Left ventricle myocardium inferior (tissue), 1 donor: ENCODE data around the gene SLC26A1. TPM values are rescaled to one million over a fixed set of nuclear protein-coding genes. Genes with fewer than 3 reads are reported as not detected.
A peak's percentile ranks its signal among the peaks of the same experiment; 100 is the strongest.

ENCODE experiments used
- DNase-seq: peaks from one replicate; pipeline ENCODE4 v3.0.0-alpha.2; 2020
- H3K27ac ChIP-seq: fragments of 200-600 bp; replicated peaks from 2 replicates; pipeline ENCODE4 v1.8.0; 2021
- H3K27me3 ChIP-seq: fragments of 200-600 bp; 2 replicates; pipeline ENCODE4 v1.8.0; 2021; ENCODE audit warnings: low read depth
- H3K36me3 ChIP-seq: fragments of 200-600 bp; 2 replicates; pipeline ENCODE4 v1.8.0; 2021
- H3K4me1 ChIP-seq: fragments of 200-600 bp; 2 replicates; pipeline ENCODE4 v1.8.0; 2021
- H3K4me3 ChIP-seq: fragments of 200-600 bp; 2 replicates; pipeline ENCODE4 v1.8.0; 2021; ENCODE audit warnings: mild to moderate bottlenecking, moderate library complexity
- H3K9me3 ChIP-seq: fragments of 200-600 bp; replicated peaks from 2 replicates; pipeline ENCODE4 v1.8.0; 2021
- intact Hi-C: fragments of 100-400 bp; cut with micrococcal nuclease; formaldehyde crosslinking; loops from one replicate; pipeline ENCODE4 v1.11.0; 2022
- total RNA-seq: library from RNA; stranded (reverse); fragmentation: NEBNext Ultra II Directional; extraction: Animal tissue kit (Norgen Biotek cat#: 25700); gene quantifications from one replicate; pipeline ENCODE4 v1.2.1, GENCODE V29; 2021
- TF ChIP-seq, protein P1 (sequence below): fragments of 200-600 bp; IDR thresholded peaks from 2 replicates; pipeline ENCODE4 v1.8.0; 2021; ENCODE audit warnings: antibody characterized with exemption, mild to moderate bottlenecking, borderline replicate concordance
- donor health status: DM: no; HTN: yes; CAD: no; lungs with severe emphysema.

SLC26A1 gene
- total RNA-seq, 1 donor from 2014 or later: not detected

DNA sequence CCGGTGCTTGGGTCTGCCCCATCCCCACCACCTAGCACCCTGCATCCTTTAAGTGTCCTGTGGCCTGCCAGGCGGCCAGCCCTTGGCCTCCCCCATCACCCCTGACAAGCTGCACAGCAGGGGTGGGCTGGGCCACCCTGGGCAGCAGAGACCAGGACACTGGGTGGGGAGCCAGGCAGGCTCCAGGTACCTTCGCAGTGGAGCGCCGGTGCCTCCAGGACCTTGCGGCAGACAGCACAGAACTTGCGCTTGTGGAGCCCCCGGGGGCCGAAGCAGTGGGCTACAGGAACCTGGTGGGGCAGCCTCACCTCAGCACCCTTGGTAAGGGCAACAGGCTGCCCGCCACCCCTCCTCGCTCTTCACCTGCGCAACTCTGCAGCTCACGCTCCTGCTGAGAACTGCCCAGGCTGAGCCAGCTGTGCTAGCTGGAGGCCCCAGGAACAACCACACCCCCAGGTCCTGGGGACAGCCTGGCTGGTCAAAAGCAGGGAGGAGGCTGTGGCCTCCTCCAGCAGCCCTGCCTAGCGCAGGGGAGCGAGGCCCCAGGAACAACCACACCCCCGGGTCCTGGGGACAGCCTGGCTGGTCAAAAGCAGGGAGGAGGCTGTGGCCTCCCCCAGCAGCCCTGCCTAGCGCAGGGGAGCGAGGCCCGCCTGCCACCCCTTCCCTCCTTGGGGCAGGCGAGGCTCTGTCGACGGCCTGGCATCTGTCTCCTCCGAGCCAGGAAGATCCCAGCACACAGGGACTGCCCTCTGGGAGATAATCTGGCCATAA, 24.4 kb downstream of the SLC26A1 start:
- Histone ChIP-seq H3K9me3 (no peaks in the 10 kb centered on the region), H3K4me1 (peaks cover 38% of the 10 kb centered on the region), H3K4me3 (no peak overlapping the region), H3K27ac (no peak overlapping the region), H3K36me3 (peaks cover 25% of the 10 kb centered on the region), H3K27me3 (peaks cover 14% of the 10 kb centered on the region)
- no peak for DNase-seq
- TF ChIP-seq, protein P1, sequence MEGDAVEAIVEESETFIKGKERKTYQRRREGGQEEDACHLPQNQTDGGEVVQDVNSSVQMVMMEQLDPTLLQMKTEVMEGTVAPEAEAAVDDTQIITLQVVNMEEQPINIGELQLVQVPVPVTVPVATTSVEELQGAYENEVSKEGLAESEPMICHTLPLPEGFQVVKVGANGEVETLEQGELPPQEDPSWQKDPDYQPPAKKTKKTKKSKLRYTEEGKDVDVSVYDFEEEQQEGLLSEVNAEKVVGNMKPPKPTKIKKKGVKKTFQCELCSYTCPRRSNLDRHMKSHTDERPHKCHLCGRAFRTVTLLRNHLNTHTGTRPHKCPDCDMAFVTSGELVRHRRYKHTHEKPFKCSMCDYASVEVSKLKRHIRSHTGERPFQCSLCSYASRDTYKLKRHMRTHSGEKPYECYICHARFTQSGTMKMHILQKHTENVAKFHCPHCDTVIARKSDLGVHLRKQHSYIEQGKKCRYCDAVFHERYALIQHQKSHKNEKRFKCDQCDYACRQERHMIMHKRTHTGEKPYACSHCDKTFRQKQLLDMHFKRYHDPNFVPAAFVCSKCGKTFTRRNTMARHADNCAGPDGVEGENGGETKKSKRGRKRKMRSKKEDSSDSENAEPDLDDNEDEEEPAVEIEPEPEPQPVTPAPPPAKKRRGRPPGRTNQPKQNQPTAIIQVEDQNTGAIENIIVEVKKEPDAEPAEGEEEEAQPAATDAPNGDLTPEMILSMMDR: no peak
- intact Hi-C loops: no loop called here

DNA sequence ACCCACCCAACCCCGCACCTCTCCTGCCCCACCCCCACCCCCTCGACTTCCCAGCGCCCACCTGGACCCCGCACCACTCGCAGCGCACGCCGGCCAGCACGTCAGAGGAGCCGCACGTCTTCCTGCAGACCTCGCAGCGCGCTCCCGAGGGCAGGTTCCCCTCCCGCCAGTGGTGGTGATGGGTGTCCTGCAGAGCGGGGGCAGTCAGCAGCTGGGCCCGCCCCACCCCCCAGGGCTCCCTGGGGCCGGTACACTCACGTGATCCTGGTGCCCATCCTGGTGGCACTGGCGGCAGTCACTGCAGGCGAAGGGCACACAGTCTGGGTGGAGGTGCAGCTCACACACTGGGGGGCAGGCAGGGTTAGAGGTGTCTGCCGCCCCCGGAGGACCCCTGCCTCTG, 25.0 kb downstream of the SLC26A1 start:
- TF ChIP-seq, protein P1: no peak
- intact Hi-C loops: no loop called here
- Histone ChIP-seq H3K27me3 (peaks cover 14% of the 10 kb centered on the region), H3K27ac (no peak overlapping the region), H3K9me3 (no peaks in the 10 kb centered on the region), H3K4me1 (peaks cover 36% of the 10 kb centered on the region), H3K4me3 (peak overlapping the region; percentile 7), H3K36me3 (peaks cover 25% of the 10 kb centered on the region)
- no peak for DNase-seq

DNA sequence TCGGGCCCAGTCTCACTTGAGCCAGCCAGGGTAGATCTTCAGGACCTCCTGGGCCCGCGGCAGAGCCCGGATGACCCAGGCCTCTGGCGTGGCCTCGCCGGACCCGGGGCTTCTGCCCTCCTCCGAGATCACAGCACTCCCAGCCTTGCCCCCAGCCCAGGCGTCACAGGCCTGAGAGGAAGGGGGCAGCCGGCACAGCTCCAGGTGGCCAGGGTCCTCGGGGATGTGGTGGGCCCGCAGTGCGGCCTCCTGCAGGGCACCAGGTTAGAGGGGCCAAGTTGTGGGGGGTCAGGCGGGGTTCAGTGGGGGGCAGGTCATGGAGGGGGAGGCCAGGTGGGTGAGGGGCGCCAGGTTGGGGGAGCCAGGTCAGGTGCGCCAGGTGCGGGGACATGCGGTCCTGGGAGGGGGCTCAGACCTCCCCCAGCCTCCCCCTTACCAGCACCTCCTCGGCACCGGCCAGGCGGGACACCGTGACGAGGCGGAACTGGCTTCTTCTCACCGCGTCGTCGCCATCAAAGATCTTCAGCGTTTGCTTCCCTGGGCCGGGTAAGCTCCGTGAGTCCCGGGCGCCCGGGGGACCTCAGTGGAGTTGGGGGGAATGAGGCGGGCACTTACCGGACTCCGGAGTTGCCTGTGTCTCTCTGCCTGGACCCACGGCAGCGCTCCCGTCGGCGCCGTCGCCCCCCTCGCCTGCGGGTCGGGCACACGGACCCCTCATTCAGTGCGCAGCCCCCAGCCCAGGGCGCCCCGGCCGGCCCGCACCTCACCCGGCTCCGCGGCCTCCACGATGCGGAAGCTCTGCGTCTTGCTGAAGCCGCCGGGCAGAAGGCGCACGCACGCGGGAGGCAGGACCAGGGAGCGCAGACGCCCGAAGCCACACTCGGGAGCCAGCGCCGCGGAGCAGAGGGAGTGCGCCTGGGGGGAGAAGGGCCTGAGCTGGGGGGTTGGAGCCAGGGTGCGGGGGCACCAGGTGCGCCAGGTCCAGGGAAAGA, 25.8 kb downstream of the SLC26A1 start:
- no peaks in the 10 kb centered on the region for H3K9me3 ChIP-seq
- peaks cover 32% of the 10 kb centered on the region for H3K36me3 ChIP-seq
- H3K27me3 ChIP-seq: peaks cover 14% of the 10 kb centered on the region
- peaks cover 29% of the 10 kb centered on the region for H3K4me1 ChIP-seq
- intact Hi-C loops: no loop called here
- H3K27ac ChIP-seq: no peak overlapping the region
- peak overlapping the region; percentile 7 for H3K4me3 ChIP-seq
- TF ChIP-seq, protein P1: no peak
- no peak for DNase-seq

DNA sequence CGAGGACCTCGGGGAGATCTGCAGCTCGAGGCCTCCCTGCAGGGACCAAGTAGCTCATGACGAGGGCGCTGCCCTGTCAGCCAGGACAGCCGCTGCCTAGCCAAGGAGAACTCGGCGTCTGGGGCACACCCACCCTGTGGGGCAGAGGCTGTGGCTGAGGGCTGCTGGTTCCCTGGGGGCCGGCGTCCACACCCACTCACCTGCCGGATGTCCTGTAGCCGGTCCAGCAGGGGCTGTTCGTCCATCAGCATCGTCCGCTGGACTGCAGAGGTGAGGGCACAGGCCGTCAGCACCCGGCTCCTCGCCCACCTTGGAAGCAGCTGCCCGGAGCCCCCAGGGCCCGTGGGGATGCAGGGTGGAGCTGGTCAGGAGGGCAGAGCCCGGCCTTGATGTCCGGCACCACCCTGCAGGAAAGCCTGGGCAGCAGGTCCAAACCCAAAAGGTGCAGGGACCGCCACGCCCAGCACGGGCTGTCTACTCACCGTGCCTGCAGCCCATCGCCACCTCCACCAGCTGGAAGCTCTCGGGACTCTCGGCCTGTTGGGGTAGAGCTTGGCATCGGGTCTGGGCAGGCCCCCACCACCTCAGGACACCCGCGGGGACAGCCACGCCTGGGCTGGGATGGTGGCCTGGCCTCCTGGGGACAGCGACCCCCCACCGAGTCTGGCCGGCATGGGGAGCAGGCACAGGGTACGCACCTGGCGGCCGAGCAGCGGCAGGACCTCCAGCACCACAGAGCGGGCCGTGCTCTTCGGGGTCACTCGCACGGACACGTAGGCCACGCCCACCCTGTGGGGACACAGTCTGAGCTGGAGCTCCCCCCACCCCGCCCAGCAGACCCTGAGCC, 26.7 kb downstream of the SLC26A1 start:
- TF ChIP-seq, protein P1: no peak
- H3K27ac ChIP-seq: no peak overlapping the region
- intact Hi-C loops: no loop called here
- DNase-seq: no peak
- H3K9me3 ChIP-seq: no peaks in the 10 kb centered on the region
- peaks cover 20% of the 10 kb centered on the region for H3K4me1 ChIP-seq
- peaks cover 14% of the 10 kb centered on the region for H3K27me3 ChIP-seq
- no peak overlapping the region for H3K4me3 ChIP-seq
- H3K36me3 ChIP-seq: peaks cover 41% of the 10 kb centered on the region

DNA sequence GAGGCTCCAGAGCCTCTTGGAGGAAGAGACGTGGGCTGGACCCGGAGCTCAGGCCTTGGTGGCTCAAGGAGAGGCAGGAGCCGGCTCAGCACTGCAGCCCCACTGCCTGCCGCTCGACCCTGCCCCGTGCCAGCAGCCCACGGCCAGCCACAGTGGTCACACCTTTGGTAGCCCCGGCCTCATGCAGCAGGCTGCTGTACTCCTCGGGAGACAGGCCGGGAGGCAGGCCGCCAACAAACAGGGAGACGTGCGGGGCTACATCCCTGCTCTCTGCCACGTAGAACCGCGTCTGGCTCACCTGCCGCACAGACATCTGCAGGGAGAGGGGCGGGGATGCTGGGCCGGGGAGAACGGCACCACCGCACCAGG, 27.5 kb downstream of the SLC26A1 start:
- Histone ChIP-seq H3K36me3 (peaks cover 44% of the 10 kb centered on the region), H3K4me3 (no peak overlapping the region), H3K4me1 (peaks cover 13% of the 10 kb centered on the region), H3K27ac (no peak overlapping the region), H3K27me3 (peaks cover 14% of the 10 kb centered on the region), H3K9me3 (no peaks in the 10 kb centered on the region)
- intact Hi-C loops: no loop called here
- no peak for DNase-seq
- TF ChIP-seq, protein P1: no peak
